GM12874 (cell line): ENCODE results near the gene EFNA5.

Source experiments
- TF ChIP-seq, protein P1 (sequence below): IDR thresholded peaks from 2 replicates; pipeline ENCODE4 v1.5.1; 2011; ENCODE audit warnings: low read depth, mild to moderate bottlenecking, control low read depth, low read length, moderate library complexity; ENCODE audit not compliant: insufficient read depth

The EFNA5 gene

GRCh38 chr5:107558823-107559375 lies 111.8 kb downstream of the EFNA5 start:
- TF ChIP-seq, protein P1, sequence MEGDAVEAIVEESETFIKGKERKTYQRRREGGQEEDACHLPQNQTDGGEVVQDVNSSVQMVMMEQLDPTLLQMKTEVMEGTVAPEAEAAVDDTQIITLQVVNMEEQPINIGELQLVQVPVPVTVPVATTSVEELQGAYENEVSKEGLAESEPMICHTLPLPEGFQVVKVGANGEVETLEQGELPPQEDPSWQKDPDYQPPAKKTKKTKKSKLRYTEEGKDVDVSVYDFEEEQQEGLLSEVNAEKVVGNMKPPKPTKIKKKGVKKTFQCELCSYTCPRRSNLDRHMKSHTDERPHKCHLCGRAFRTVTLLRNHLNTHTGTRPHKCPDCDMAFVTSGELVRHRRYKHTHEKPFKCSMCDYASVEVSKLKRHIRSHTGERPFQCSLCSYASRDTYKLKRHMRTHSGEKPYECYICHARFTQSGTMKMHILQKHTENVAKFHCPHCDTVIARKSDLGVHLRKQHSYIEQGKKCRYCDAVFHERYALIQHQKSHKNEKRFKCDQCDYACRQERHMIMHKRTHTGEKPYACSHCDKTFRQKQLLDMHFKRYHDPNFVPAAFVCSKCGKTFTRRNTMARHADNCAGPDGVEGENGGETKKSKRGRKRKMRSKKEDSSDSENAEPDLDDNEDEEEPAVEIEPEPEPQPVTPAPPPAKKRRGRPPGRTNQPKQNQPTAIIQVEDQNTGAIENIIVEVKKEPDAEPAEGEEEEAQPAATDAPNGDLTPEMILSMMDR: no peak

- TF ChIP-seq, protein P1: no peak
Observed at GRCh38 chr5:107557051-107557658, 113.6 kb downstream of the EFNA5 start.

DNA sequence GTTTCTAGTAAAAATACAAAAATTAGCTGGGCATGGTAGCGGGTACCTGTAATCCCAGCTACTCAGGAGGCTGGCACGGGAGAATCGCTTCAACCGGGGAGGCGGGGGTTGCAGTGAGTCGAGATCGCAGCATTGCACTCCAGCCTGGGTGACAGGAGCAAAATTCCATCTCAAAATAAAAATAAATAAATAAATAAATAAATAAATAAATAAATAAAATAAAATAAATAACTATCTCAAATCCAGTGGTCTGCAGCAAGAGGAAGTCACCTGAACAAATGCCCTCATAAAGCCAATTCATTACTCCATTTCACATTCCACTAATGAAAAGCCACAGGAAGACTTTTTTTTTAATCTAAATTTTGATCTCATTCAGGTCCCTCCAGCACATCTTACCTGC lies 114.2 kb downstream of the EFNA5 start:
- TF ChIP-seq, protein P1: no peak

DNA sequence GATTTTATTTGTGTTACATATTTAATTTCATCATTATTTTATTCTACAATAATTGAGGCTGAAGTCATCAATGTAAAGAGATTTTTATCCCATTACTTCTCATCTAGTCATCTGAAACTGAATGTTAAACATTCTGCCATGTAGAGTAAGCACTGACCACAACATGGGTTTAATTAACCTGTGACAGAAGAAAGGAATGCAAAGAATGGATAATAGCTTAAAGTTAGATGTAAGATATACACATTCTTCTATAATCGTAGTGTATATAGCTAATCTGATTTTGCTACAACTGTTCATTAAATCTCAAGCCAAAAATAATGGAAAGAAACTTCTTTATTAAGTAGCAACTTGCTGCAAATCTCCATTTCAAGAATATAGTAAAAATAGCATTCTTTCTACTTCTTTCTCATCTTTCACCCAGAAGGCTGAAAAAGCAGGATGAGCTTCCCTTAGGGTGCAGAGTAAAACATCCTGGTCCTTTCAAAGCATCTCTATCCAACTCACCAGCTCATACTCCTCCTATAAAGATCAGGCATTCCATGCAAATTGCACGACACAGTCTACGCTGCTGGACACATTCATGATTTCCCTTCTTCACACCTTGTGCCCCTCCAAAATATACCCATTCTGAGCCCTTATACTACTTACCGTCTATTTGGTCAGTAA lies 115.2 kb downstream of the EFNA5 start:
- TF ChIP-seq, protein P1: no peak

DNA sequence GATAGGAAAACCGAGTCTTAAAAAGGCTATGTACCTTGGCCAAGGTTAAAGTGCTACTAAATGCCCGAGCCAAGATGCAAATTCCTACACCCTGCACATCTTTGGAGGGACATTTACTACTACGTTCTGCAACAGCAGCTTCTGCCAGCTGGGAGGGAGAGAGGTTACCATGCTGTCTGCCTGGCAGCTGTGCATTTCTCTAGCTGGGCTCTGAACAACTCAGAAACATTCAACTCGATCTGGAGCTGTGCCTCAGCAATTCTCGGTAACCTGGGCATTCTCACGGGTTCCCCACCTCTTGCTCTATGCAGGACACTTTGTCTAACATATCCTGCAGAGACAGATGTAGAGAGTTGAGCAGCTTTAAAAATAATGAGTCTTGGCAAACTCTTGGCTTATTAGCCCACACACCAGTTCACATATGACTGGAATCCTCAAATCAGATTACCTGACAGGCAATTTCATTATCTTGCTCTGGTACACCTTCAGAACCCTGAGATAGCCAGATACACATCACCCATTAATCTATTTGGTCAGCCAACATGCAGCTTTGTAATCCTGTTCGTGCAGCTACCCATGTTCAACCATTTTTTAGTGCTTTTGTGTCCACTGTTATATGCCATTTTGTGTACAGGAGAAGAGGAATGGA lies 115.8 kb downstream of the EFNA5 start:
- TF ChIP-seq, protein P1: no peak

GRCh38 chr5:107553117-107553555 lies 117.6 kb downstream of the EFNA5 start:
- TF ChIP-seq, protein P1: no peak

DNA sequence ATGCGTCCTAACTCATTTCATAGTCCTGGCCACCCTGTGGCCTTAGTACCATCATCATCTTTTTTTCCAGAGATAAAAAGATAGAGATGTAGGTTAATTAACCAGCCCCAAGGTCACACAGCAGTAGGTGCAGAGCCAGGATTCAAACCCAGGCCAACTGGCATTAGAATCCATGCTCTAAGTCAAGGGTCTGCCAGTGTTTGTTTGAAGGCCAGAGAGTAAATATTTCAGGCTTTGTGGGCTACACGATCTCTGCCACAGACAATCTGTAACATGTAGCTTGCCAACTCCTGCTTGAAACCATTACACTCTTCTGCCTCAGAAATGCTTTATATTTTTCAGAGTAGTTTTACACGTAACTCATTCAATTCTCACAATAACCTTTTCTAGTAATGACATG lies 119.6 kb downstream of the EFNA5 start:
- TF ChIP-seq, protein P1: no peak
